Natural killer cell (primary cell): Measurements from ENCODE around the gene P2RX5. TPM values are rescaled to one million over a fixed set of nuclear protein-coding genes. Genes with fewer than 3 reads are reported as not detected.
"Not testable (repeated sequence)": the region's sequence is repeated elsewhere in the genome, so short reads cannot be mapped to it uniquely, and the experiment has no call there.

Experiments
- ATAC-seq, 3 donors: fragments of 150-1000 bp in 2 of 3; fragments of 200-7000 bp in 1 of 3; cut with Tn5 transposase; 1 replicate in 1 of 3; 2 replicates in 2 of 3; pipeline ENCODE4 v1.10.0; 2021; ENCODE audit warnings: mild to moderate bottlenecking in 2 of 3, moderate library complexity in 2 of 3
- DNase-seq, 2 donors: peaks; one replicate each; pipeline versions ENCODE4 v3.0.0 to v3.0.0-alpha.2; 2013 to 2021; ENCODE audit warnings: mixed read lengths in 1 of 2
- H3K27ac ChIP-seq: one replicate; pipeline ENCODE4 v1.5.1; 2013; ENCODE audit warnings: mild to moderate bottlenecking, low read length
- H3K27me3 ChIP-seq: one replicate; pipeline ENCODE4 v1.6.1; 2013; ENCODE audit warnings: low read length; ENCODE audit not compliant: control insufficient read depth, insufficient read depth
- H3K36me3 ChIP-seq: one replicate; pipeline ENCODE4 v1.6.1; 2013; ENCODE audit warnings: low read length; ENCODE audit not compliant: control insufficient read depth, insufficient read depth
- H3K4me1 ChIP-seq: one replicate; pipeline ENCODE4 v1.6.1; 2013; ENCODE audit warnings: low read length; ENCODE audit not compliant: control insufficient read depth, insufficient read depth
- H3K4me3 ChIP-seq: one replicate; pipeline ENCODE4 v1.5.1; 2013; ENCODE audit warnings: low read length
- H3K9me3 ChIP-seq: one replicate; pipeline ENCODE4 v1.6.1; 2013; ENCODE audit warnings: low read length; ENCODE audit not compliant: control insufficient read depth, insufficient read depth
- H3K27ac Mint-ChIP-seq, 2 donors: one replicate each; pipeline ENCODE4 v1.8.0; 2022; ENCODE audit warnings: mild to moderate bottlenecking in 2 of 2, mixed read lengths in 2 of 2, moderate library complexity in 1 of 2
- H3K27me3 Mint-ChIP-seq, 2 donors: one replicate each; pipeline ENCODE4 v1.8.0; 2022; ENCODE audit warnings: low read depth in 2 of 2, mixed read lengths in 2 of 2
- H3K36me3 Mint-ChIP-seq: one replicate; pipeline ENCODE4 v1.8.0; 2022; ENCODE audit warnings: mixed read lengths
- H3K4me1 Mint-ChIP-seq, 2 donors: one replicate each; pipeline ENCODE4 v1.8.0; 2022; ENCODE audit warnings: mixed read lengths in 2 of 2
- H3K4me3 Mint-ChIP-seq: one replicate; pipeline ENCODE4 v1.8.0; 2022; ENCODE audit warnings: mild to moderate bottlenecking, moderate library complexity, mixed read lengths
- H3K9me3 Mint-ChIP-seq, 2 donors: one replicate each; pipeline ENCODE4 v1.8.0; 2022; ENCODE audit warnings: mixed read lengths in 2 of 2
- CTCF ChIP-seq: fragments of 200-600 bp; IDR thresholded peaks from one replicate; pipeline ENCODE4 v1.8.0; 2022; ENCODE audit warnings: antibody characterized with exemption
- WGBS: methylation state at CpG from one replicate; pipeline ENCODE4 v1.1.7; 2013; ENCODE audit warnings: missing lambda C conversion rate; ENCODE audit not compliant: insufficient coverage; 5-methylcytosine and 5-hydroxymethylcytosine counted together
- intact Hi-C: fragments of 100-400 bp; cut with micrococcal nuclease; formaldehyde crosslinking; loops from one replicate; pipeline ENCODE4 v1.14.2; 2022
- total RNA-seq, 4 donors: library from RNA; stranded (reverse); fragments of 120-200 nt in 1 of 4; gene quantifications; one replicate each; pipeline versions ENCODE4 v1.2.3 to v1.2.4, GENCODE V29; 2013 to 2022

P2RX5 gene
- total RNA-seq, 3 donors from 2014 or later (not counting 1 experiment from before 2014, with no cell fraction given), result 7.8 to 15.4 (median 9.2) TPM

GRCh38 chr17:3729881-3730280 is 33.9 kb upstream of the P2RX5 start:
- over 99% methylated on average over 6 of the region's 6 CpGs for WGBS
- H3K9me3 Mint-ChIP-seq, result no peaks in the 10 kb centered on the region
- DNase-seq, result no peak

GRCh38 chr17:3728099-3728498 is 32.1 kb upstream of the P2RX5 start:
- H3K9me3 Mint-ChIP-seq, ATAC-seq, H3K4me3 Mint-ChIP-seq, H3K27ac ChIP-seq, H3K9me3 ChIP-seq, H3K27ac Mint-ChIP-seq, H3K27me3 Mint-ChIP-seq, H3K36me3 Mint-ChIP-seq, intact Hi-C loops, H3K36me3 ChIP-seq, H3K4me3 ChIP-seq, H3K4me1 Mint-ChIP-seq, H3K27me3 ChIP-seq, DNase-seq: not testable (repeated sequence)
- H3K4me1 ChIP-seq, result peaks cover 13% of the 10 kb centered on the region
- WGBS, result 98% methylated on average over 3 of the region's 3 CpGs

More at GRCh38 chr17:3729881-3730280, 33.9 kb upstream of the P2RX5 start:
- ATAC-seq, result no peak
- Histone ChIP-seq H3K27ac (no peak overlapping the region), H3K4me1 (peaks cover 3% of the 10 kb centered on the region), H3K9me3 (no peaks in the 10 kb centered on the region), H3K36me3 (no peaks in the 10 kb centered on the region), H3K27me3 (no peaks in the 10 kb centered on the region), H3K4me3 (no peak overlapping the region)
- H3K27me3 Mint-ChIP-seq, result no peaks in the 10 kb centered on the region
- TF ChIP-seq CTCF, result no peak
- no peak overlapping the region for H3K27ac Mint-ChIP-seq
- peaks cover 0 to under 1% of the 10 kb centered on the region in 2 donors for H3K4me1 Mint-ChIP-seq
- intact Hi-C loops, result loop anchor here (10.0 kb wide), 1 partner anchor 275 kb away; no protein-coding TSS in a partner anchor
- H3K36me3 Mint-ChIP-seq, result no peaks in the 10 kb centered on the region
- H3K4me3 Mint-ChIP-seq, result no peak overlapping the region

DNA sequence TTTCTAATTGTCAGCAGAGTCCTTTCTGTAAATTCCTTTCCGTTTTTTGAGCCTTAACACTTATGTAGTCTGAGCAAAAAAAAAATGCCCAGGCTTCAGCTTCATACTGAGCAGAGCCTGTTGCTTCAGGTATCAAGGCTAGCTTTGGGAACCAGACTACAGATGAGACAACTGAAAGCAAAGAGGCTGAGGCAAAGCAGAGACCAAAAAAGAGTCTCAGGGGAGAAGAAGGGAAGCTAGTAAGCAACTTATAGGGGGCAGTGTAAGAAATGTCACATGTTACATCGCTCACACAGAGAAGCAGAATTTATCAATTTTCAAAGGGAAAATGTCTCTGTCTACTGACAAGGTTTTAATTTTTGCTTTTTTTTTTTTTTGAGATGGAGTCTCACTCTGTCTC is 31.1 kb upstream of the P2RX5 start:
- H3K9me3 Mint-ChIP-seq, result no peaks in the 10 kb centered on the region
- no peaks in the 10 kb centered on the region for H3K27me3 Mint-ChIP-seq
- TF ChIP-seq CTCF, result no peak
- WGBS, result 78% methylated on average over 2 of the region's 2 CpGs
- H3K9me3 ChIP-seq, result no peaks in the 10 kb centered on the region
- no peak for ATAC-seq
- no peaks in the 10 kb centered on the region for H3K36me3 ChIP-seq
- H3K27me3 ChIP-seq, result no peaks in the 10 kb centered on the region
- no peak overlapping the region for H3K4me3 ChIP-seq
- H3K4me1 ChIP-seq, result peaks cover 19% of the 10 kb centered on the region
- no peak for DNase-seq
- H3K4me1 Mint-ChIP-seq, result peaks cover 18 to 19% of the 10 kb centered on the region in 2 donors
- no peaks in the 10 kb centered on the region for H3K36me3 Mint-ChIP-seq
- H3K27ac ChIP-seq, result no peak overlapping the region
- H3K27ac Mint-ChIP-seq, result no peak overlapping the region
- intact Hi-C loops, result no loop called here
- no peak overlapping the region for H3K4me3 Mint-ChIP-seq

DNA sequence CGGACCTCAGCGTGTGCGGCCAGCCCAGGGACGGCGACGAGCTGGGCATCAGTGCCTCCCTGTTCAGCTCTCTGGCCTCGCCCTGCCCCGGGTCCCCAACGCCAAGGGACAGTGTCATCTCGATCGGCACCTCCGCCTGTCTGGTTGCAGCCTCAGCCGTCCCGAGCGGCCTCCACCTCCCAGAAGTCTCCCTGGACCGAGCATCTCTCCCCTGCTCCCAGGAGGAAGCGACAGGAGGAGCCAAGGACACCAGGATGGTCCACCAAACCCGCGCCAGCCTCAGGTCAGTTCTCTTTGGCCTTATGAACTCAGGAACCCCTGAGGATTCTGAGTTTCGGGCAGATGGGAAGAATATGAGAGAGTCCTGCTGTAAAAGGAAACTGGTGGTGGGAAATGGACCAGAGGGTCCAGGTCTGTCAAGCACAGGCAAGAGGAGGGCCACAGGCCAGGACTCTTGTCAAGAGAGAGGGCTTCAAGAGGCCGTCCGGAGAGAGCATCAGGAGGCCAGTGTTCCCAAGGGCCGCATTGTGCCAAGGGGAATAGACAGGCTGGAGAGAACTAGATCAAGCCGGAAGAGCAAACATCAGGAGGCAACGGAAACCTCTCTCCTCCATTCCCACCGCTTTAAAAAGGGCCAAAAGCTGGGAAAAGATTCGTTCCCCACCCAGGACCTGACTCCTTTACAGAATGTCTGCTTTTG is 28.6 kb upstream of the P2RX5 start:
- no peak overlapping the region for H3K27ac ChIP-seq
- H3K36me3 Mint-ChIP-seq, result no peaks in the 10 kb centered on the region
- no peak for TF ChIP-seq CTCF
- WGBS, result 29% methylated on average over 27 of the region's 27 CpGs
- H3K4me1 ChIP-seq, result peaks cover 27% of the 10 kb centered on the region
- H3K27me3 Mint-ChIP-seq, result no peaks in the 10 kb centered on the region
- DNase-seq (no peak), ATAC-seq (no peak)
- H3K36me3 ChIP-seq, result peaks cover 6% of the 10 kb centered on the region
- H3K27ac Mint-ChIP-seq, result peak overlapping the region; percentile 21 to 52
- H3K4me3 ChIP-seq, result peak overlapping the region; percentile 78
- intact Hi-C loops, result no loop called here
- H3K27me3 ChIP-seq, result no peaks in the 10 kb centered on the region
- no peaks in the 10 kb centered on the region for H3K9me3 ChIP-seq
- no peaks in the 10 kb centered on the region for H3K9me3 Mint-ChIP-seq
- H3K4me3 Mint-ChIP-seq, result peak overlapping the region; percentile 88
- H3K4me1 Mint-ChIP-seq, result peaks cover 18 to 31% of the 10 kb centered on the region in 2 donors
